Activated T-helper 9 cell treated with anti-CD3 and anti-CD28 coated beads, Interleukin-2, amount 50 U/mL, for 16 hours (primary cell): Measurements from ENCODE around the gene ABTB2.

Experiments
- DNase-seq: peaks from one replicate; pipeline ENCODE4 v3.0.0-alpha.2; 2020; ENCODE audit warnings: low read depth

Gene ABTB2

GRCh38 chr11:34148504-34149165, 209.2 kb downstream of the ABTB2 start:
- no peak for DNase-seq

- no peak for DNase-seq
Measured at GRCh38 chr11:34147581-34147980, 210.2 kb downstream of the ABTB2 start.

GRCh38 chr11:34146866-34147265, 210.9 kb downstream of the ABTB2 start:
- DNase-seq, result no peak

GRCh38 chr11:34146411-34146810, 211.4 kb downstream of the ABTB2 start:
- DNase-seq, result no peak

GRCh38 chr11:34145847-34146381, 211.9 kb downstream of the ABTB2 start:
- no peak for DNase-seq

- no peak for DNase-seq
Measured at GRCh38 chr11:34145073-34145472, 212.7 kb downstream of the ABTB2 start.

- DNase-seq, result no peak
Measured at GRCh38 chr11:34143048-34143447, 214.8 kb downstream of the ABTB2 start.

GRCh38 chr11:34140149-34140548, 217.7 kb downstream of the ABTB2 start:
- DNase-seq, result no peak

- DNase-seq, result no peak
Measured at GRCh38 chr11:34139346-34139745, 218.5 kb downstream of the ABTB2 start.

- DNase-seq, result no peak
Measured at GRCh38 chr11:34136420-34136819, 221.4 kb downstream of the ABTB2 start.

GRCh38 chr11:34135439-34135838, 222.4 kb downstream of the ABTB2 start:
- no peak for DNase-seq

GRCh38 chr11:34134765-34135164, 223.0 kb downstream of the ABTB2 start:
- DNase-seq, result no peak

GRCh38 chr11:34132261-34132965, 225.4 kb downstream of the ABTB2 start:
- no peak for DNase-seq

GRCh38 chr11:34128824-34129223, 229.0 kb downstream of the ABTB2 start:
- DNase-seq, result no peak

GRCh38 chr11:34126959-34127848, 230.6 kb downstream of the ABTB2 start:
- DNase-seq, result no peak

GRCh38 chr11:34124885-34125668, 232.7 kb downstream of the ABTB2 start:
- DNase-seq, result no peak

GRCh38 chr11:34120651-34121050, 237.2 kb downstream of the ABTB2 start:
- DNase-seq, result no peak

GRCh38 chr11:34114471-34114870, 243.3 kb downstream of the ABTB2 start:
- no peak for DNase-seq

GRCh38 chr11:34114014-34114413, 243.8 kb downstream of the ABTB2 start:
- DNase-seq, result no peak

- no peak for DNase-seq
Measured at GRCh38 chr11:34111722-34112270, 246.0 kb downstream of the ABTB2 start.

- no peak for DNase-seq
Measured at GRCh38 chr11:34105957-34106504, 251.8 kb downstream of the ABTB2 start.
